ENCODE measurements around the gene NKTR.

The NKTR gene

DNA sequence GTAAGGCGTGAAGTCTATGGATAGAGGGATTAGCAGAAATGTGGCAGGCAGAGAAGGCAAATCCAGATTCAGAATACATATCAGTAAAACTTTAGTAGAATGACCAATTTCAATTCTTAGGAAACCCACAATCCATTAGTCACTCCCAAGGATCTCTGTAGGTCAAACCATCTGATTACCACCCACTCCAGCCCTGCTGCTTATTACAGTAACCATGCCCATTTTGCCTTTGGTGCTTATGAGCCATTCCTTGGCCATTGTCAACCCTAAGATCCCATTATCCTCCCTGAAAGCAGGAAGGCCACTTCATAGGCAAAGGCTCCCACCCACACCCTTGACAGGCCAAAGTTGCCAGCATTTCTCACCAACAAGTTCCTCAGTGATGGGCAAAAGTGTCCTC, 79.8 kb downstream of the NKTR start (continued):
- no peak for TF ChIP-seq ZNF138 (tag by site-specific recombination; IDR thresholded peaks at IDR 0.05; ENCODE audit: borderline replicate concordance)
- TF ChIP-seq ZNF132 (tag by site-specific recombination; IDR thresholded peaks at IDR 0.05; ENCODE audit: borderline replicate concordance) = no peak
- TF ChIP-seq ZNF629 (tag by site-specific recombination; IDR thresholded peaks at IDR 0.05) = no peak

DNA sequence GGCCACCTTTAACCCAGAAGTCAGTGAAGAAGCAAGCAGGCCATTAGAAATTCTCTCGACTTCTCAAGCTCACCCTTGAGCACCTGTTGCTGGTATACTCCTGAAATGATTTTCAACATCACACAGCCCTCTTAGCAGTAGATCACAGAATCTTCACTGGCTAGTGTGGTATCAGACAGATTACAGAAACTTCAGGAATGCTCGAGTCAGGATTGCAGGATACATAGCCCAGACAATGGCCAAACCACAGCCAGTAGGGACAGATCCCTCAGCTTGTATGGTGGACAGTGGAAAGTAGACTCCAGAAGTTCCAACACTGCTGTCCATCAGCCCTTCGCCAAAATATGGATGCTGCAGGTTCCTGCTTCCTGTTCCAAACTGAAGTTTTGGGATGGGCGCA, 80.3 kb downstream of the NKTR start:
- Histone ChIP-seq H3K9me3 (ENCODE audit: control insufficient read depth, insufficient read depth, low read depth, low read length) (no peaks in the 10 kb centered on the region), H3K36me3 (ENCODE audit: control insufficient read depth in 2 of 2, insufficient read depth in 1 of 2, low read length in 2 of 2) (no peaks in the 10 kb centered on the region), H3K4me1 (ENCODE audit: control insufficient read depth, insufficient read depth, low read length) (no peaks in the 10 kb centered on the region), H3K27ac (ENCODE audit: extremely low read depth, low read depth, low read length) (no peak overlapping the region), H3K4me3 (ENCODE audit: low read depth, low read length) (no peak overlapping the region)
- POLR2A ChIA-PET = no interaction called here
- TF ChIP-seq SCRT2 (tag by site-specific recombination; IDR thresholded peaks at IDR 0.05) = peak; percentile 51; the same call in 1 of the 2 replicates
- TF ChIP-seq ZNF239 (tag by site-specific recombination; IDR thresholded peaks at IDR 0.05) = no peak
- CTCF ChIA-PET = no interaction called here

DNA sequence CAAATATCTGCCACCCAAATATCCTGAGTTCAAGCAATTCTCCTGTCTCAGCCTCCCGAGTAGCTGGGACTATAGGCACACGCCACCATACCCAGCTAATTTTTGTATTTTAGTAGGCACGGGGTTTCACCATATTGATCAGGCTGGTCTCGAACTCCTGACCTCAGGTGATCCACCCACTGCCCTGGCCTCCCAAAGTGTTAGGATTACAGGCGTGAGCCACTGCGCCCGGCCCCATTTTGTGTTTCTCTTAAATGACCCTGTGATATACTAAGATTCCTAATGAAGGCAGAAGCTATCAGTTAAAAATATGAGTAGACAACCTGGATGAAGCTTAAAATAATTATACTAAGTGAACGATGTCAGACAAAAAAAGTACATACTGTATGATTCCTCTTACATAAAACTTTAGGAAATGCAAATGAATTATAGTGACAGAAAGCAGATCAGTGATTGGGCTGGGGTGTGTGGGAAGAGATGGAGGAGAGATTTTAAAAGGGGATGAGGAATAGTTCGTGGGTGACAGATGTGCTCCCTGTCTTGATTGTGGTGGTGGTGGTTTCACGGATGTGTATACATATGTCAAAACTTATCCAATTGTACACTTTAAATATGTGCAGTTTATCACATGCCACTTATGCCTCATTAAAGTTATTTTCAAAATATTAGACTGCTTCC, 81.0 kb downstream of the NKTR start:
- POLR2A ChIA-PET = no interaction called here
- H3K36me3 ChIP-seq (ENCODE audit: control insufficient read depth in 2 of 2, insufficient read depth in 1 of 2, low read length in 2 of 2) = no peaks in the 10 kb centered on the region
- no peaks in the 10 kb centered on the region for H3K4me1 ChIP-seq (ENCODE audit: control insufficient read depth, insufficient read depth, low read length)
- TF ChIP-seq ZNF140 (tag by site-specific recombination; IDR thresholded peaks at IDR 0.05) (no peak), ZNF114 (tag by site-specific recombination; IDR thresholded peaks at IDR 0.05) (no peak)
- TF ChIP-seq, protein P1, sequence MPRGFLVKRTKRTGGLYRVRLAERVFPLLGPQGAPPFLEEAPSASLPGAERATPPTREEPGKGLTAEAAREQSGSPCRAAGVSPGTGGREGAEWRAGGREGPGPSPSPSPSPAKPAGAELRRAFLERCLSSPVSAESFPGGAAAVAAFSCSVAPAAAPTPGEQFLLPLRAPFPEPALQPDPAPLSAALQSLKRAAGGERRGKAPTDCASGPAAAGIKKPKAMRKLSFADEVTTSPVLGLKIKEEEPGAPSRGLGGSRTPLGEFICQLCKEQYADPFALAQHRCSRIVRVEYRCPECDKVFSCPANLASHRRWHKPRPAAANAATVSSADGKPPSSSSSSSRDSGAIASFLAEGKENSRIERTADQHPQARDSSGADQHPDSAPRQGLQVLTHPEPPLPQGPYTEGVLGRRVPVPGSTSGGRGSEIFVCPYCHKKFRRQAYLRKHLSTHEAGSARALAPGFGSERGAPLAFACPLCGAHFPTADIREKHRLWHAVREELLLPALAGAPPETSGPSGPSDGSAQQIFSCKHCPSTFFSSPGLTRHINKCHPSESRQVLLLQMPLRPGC (tag by site-specific recombination; IDR thresholded peaks at IDR 0.05) = no peak
- H3K4me3 ChIP-seq (ENCODE audit: low read depth, low read length) = no peak overlapping the region
- no peak overlapping the region for H3K27ac ChIP-seq (ENCODE audit: extremely low read depth, low read depth, low read length)
- no peaks in the 10 kb centered on the region for H3K9me3 ChIP-seq (ENCODE audit: control insufficient read depth, insufficient read depth, low read depth, low read length)
- CTCF ChIA-PET = no interaction called here

DNA sequence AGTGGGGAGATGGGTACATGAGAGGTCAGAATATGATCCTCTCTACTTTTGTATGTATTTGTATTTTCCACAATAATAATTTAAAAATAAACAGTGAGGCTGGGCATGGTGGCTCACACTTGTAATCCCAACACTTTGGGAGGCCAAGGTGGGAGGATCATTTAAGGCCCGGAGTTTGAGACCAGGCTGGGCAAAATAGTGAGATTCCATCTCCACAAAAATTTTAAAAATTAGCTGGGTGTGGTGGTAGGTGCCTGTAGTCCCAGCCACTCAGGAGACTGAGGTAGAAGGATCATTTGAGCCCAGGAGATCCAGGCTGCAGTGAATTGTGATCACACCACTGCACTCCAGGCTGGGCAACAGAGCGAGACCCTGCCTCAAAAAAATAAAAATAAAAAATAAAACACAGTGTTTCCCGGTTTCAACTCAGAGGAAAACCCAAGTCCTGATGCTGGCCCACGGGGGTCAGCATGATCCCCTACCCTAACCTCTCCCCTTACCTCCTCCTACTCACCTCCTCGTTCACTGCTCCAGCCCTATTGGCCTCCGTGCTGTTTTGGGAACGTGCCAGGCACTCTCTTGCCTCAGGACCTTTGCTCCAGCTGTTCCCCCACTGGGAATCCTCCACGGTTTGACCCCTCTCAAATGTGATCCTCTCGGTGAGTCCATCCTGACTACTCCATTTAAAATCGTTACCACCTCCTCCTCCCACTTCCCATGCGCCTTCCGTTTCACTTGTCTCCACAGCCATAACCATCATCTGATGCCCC, 82.0 kb downstream of the NKTR start:
- ChIA-PET CTCF (no interaction called here), POLR2A (no interaction called here)
- Histone ChIP-seq H3K36me3 (ENCODE audit: control insufficient read depth in 2 of 2, insufficient read depth in 1 of 2, low read length in 2 of 2) (no peaks in the 10 kb centered on the region), H3K9me3 (ENCODE audit: control insufficient read depth, insufficient read depth, low read depth, low read length) (no peaks in the 10 kb centered on the region), H3K27ac (ENCODE audit: extremely low read depth, low read depth, low read length) (no peak overlapping the region), H3K4me1 (ENCODE audit: control insufficient read depth, insufficient read depth, low read length) (no peaks in the 10 kb centered on the region), H3K4me3 (ENCODE audit: low read depth, low read length) (no peak overlapping the region)
- no peak for TF ChIP-seq ZNF510 (tag by site-specific recombination; IDR thresholded peaks at IDR 0.05; ENCODE audit: insufficient replicate concordance)
- TF ChIP-seq MYNN (tag by site-specific recombination; IDR thresholded peaks at IDR 0.05; ENCODE audit: borderline replicate concordance) = no peak
- TF ChIP-seq GLI2 (tag by site-specific recombination; IDR thresholded peaks at IDR 0.05; ENCODE audit: borderline replicate concordance, low read depth) = no peak
- TF ChIP-seq ZFP3 (tag by site-specific recombination; IDR thresholded peaks at IDR 0.05; ENCODE audit: low read depth) = no peak
- TF ChIP-seq ZFP69B (tag by site-specific recombination; IDR thresholded peaks at IDR 0.05) = no peak
- no peak for TF ChIP-seq ZBTB1 (tag by site-specific recombination; IDR thresholded peaks at IDR 0.05)
- TF ChIP-seq, protein P2, sequence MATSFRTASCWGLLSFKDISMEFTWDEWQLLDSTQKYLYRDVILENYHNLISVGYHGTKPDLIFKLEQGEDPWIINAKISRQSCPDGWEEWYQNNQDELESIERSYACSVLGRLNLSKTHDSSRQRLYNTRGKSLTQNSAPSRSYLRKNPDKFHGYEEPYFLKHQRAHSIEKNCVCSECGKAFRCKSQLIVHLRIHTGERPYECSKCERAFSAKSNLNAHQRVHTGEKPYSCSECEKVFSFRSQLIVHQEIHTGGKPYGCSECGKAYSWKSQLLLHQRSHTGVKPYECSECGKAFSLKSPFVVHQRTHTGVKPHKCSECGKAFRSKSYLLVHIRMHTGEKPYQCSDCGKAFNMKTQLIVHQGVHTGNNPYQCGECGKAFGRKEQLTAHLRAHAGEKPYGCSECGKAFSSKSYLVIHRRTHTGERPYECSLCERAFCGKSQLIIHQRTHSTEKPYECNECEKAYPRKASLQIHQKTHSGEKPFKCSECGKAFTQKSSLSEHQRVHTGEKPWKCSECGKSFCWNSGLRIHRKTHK (tag by site-specific recombination; IDR thresholded peaks at IDR 0.05) = no peak
- TF ChIP-seq ZNF621 (tag by site-specific recombination; IDR thresholded peaks at IDR 0.05) = no peak
- no peak for TF ChIP-seq ZNF707 (tag by site-specific recombination; IDR thresholded peaks at IDR 0.05)
- TF ChIP-seq ZIC2 (tag by site-specific recombination; IDR thresholded peaks at IDR 0.05) = no peak
- TF ChIP-seq ZNF571 (tag by site-specific recombination; IDR thresholded peaks at IDR 0.05) = no peak
